GDM1 (cell line): Measurements from ENCODE around the gene SPG11.

Source experiments
- DNase-seq: peaks from one replicate; lab custom pipeline; 2025; lab: John Stamatoyannopoulos, UW

Gene SPG11

DNA sequence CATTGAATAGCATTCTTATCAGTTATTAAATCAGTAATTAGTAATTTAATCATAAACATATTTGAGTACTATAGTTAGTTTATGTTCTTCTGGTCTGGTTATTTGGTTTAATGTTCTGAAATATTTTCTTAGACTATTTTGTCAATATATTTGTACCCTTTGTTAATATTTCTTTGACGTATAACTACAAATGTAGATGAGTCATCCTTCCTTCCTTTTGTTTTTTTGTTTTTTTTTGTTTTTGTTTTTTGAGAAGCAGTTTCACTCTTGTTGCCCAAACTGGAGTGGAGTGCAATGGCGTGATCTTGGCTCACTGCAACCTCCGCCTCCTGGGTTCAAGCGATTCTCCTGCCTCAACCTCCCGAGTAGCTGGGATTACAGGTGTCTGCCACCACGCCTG lies 143.9 kb downstream of the SPG11 start:
- DNase-seq: no peak

DNA sequence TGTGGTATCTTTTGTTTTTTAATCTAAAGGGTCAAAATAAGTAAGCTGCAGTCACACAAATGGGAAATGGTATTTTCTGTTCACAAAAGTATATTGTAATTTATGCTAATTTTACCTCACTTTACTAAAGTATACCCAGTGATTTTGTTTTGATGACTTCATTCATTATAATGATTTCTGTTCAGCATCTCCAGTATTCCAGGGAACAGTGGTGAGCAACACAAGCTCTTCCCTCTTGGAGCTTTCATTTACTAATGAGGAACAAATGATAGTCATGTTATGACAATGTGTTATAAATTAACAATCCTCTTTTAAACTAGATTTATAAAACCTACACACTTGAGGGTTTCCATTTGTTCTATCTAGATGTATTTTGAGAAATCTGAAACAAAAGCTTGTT lies 147.0 kb downstream of the SPG11 start:
- DNase-seq: no peak
